Esophagus muscularis mucosa (tissue), 4 donors: ENCODE data around the gene PAQR4. TPM values are rescaled to one million over a fixed set of nuclear protein-coding genes. Genes with fewer than 3 reads are reported as not detected.

Experiments used
- DNase-seq: peaks from one replicate; pipeline ENCODE4 v3.0.0-alpha.2; 2017; ENCODE audit errors: extremely low spot score
- H3K27ac ChIP-seq, 4 donors: fragments of 200-600 bp; sonication (generic); replicated peaks in 1 of 4; 1 replicate in 3 of 4; 2 replicates in 1 of 4; pipeline ENCODE4 v1.5.1; 2016 to 2019; ENCODE audit warnings: mild to moderate bottlenecking in 1 of 4
- H3K27me3 ChIP-seq, 4 donors: fragments of 200-600 bp; sonication (generic); one replicate each; pipeline versions ENCODE4 v1.5.1 to v1.6.0; 2016 to 2019
- H3K36me3 ChIP-seq, 4 donors: fragments of 200-600 bp; sonication (generic); one replicate each; pipeline ENCODE4 v1.5.1; 2016 to 2019
- H3K4me1 ChIP-seq, 4 donors: fragments of 200-600 bp; sonication (generic); one replicate each; pipeline ENCODE4 v1.5.1; 2016 to 2019
- H3K4me3 ChIP-seq, 4 donors: fragments of 200-600 bp; sonication (generic); 1 replicate in 2 of 4; 2 replicates in 2 of 4; pipeline ENCODE4 v1.5.1; 2016 to 2019; ENCODE audit warnings: mild to moderate bottlenecking in 4 of 4, moderate library complexity in 1 of 4
- H3K9me3 ChIP-seq, 4 donors: fragments of 200-600 bp; sonication (generic); 1 replicate in 3 of 4; 2 replicates in 1 of 4; pipeline ENCODE4 v1.5.1; 2016 to 2019
- CTCF ChIP-seq, 3 experiments: fragments of 200-600 bp in 2 of 3; fragments of 450-650 bp in 1 of 3; sonication (generic) in 2 of 3; IDR thresholded peaks; one replicate each; pipeline ENCODE4 v1.5.1; 2017 to 2019; ENCODE audit warnings: antibody characterized with exemption in 3 of 3, mild to moderate bottlenecking in 2 of 3, moderate library complexity in 1 of 3
- EP300 ChIP-seq: sonication (generic); formaldehyde crosslinking; IDR thresholded peaks from one replicate; pipeline ENCODE4 v1.6.1; 2017; ENCODE audit warnings: antibody characterized with exemption
- POLR2A ChIP-seq: fragments of 450-650 bp; IDR thresholded peaks from one replicate; pipeline ENCODE4 v1.6.1; 2017; ENCODE audit warnings: antibody characterized with exemption, moderate library complexity, mild to moderate bottlenecking, low read depth
- POLR2AphosphoS5 ChIP-seq, 2 donors: sonication (generic); formaldehyde crosslinking; IDR thresholded peaks; one replicate each; pipeline ENCODE4 v1.6.1; 2017; ENCODE audit warnings: antibody characterized with exemption in 2 of 2
- WGBS: methylation state at CpG from one replicate; pipeline ENCODE4 v1.1.5; 2018; 5-methylcytosine and 5-hydroxymethylcytosine counted together
- intact Hi-C: fragments of 100-400 bp; cut with DNase I; formaldehyde crosslinking; loops from one replicate; pipeline ENCODE4 v1.15.1; 2023
- total RNA-seq, 4 donors: library from RNA; depleted of rRNA; stranded (reverse); fragments of >200 nt; gene quantifications; one replicate each; pipeline versions ENCODE4 v1.1.0 to v1.2.1, GENCODE V29; 2016

The PAQR4 gene
- total RNA-seq, 4 donors from 2014 or later: 2.2 to 7.5 (median 4.7) TPM

- Histone ChIP-seq H3K4me1 (peaks cover 0 to 4% (median 0%) of the 10 kb centered on the region in 4 donors), H3K9me3 (no peaks in the 10 kb centered on the region), H3K36me3 (no peaks in the 10 kb centered on the region), H3K27ac (no peak overlapping the region), H3K27me3 (peaks cover 0 to 85% (median 24%) of the 10 kb centered on the region in 4 donors), H3K4me3 (no peak overlapping the region)
- WGBS: 23% methylated on average over 13 of the region's 19 CpGs
- TF ChIP-seq POLR2AphosphoS5 (IDR thresholded peaks at IDR 0.05) (no peak), CTCF (IDR thresholded peaks at IDR 0.05) (no peak)
- intact Hi-C loops: no loop called here
- no peak for DNase-seq
These were observed 43.1 kb downstream of the PAQR4 start for GRCh38 chr16:3012246-3012645.

GRCh38 chr16:3012828-3013420 lies 43.8 kb downstream of the PAQR4 start, which contains the start of gene CLDN9:
TSS of gene CLDN9 (plus strand) at chr16:3012923. CDS start at chr16:3013363, 440 bp downstream.
- TF ChIP-seq EP300 (no peak), POLR2A (no peak), CTCF (IDR thresholded peaks at IDR 0.05) (no peak), POLR2AphosphoS5 (IDR thresholded peaks at IDR 0.05) (no peak)
- intact Hi-C loops: no loop called here

GRCh38 chr16:3013491-3013951 lies 44.4 kb downstream of the PAQR4 start:
- intact Hi-C loops: no loop called here
- TF ChIP-seq EP300 (no peak), CTCF (IDR thresholded peaks at IDR 0.05) (no peak), POLR2AphosphoS5 (IDR thresholded peaks at IDR 0.05) (no peak), POLR2A (no peak)
- H3K4me3 ChIP-seq: no peak overlapping the region
- WGBS: 54% methylated on average over 13 of the region's 27 CpGs
- H3K9me3 ChIP-seq: no peaks in the 10 kb centered on the region
- no peak for DNase-seq
- H3K36me3 ChIP-seq: no peaks in the 10 kb centered on the region
- no peak overlapping the region for H3K27ac ChIP-seq
- H3K4me1 ChIP-seq: peaks cover 4 to 10% (median 9%) of the 10 kb centered on the region in 4 donors
- peaks cover 0 to 85% (median 35%) of the 10 kb centered on the region in 4 donors for H3K27me3 ChIP-seq

More at GRCh38 chr16:3012828-3013420, 43.8 kb downstream of the PAQR4 start, which contains the start of gene CLDN9:
- no peak within 1 kb of the TSS for H3K27ac ChIP-seq
- H3K27me3 ChIP-seq: peaks cover 0 to 85% (median 31%) of the 10 kb centered on the region in 4 donors
- WGBS: 57% methylated on average over 18 of the region's 27 CpGs
- H3K4me1 ChIP-seq: peaks cover 1 to 7% (median 4%) of the 10 kb centered on the region in 4 donors
- no peaks in the 10 kb centered on the region for H3K36me3 ChIP-seq
- no peaks in the 10 kb centered on the region for H3K9me3 ChIP-seq
- no peak within 1 kb of the TSS for H3K4me3 ChIP-seq
- no peak for DNase-seq

- TF ChIP-seq CTCF (IDR thresholded peaks at IDR 0.05) (no peak), POLR2AphosphoS5 (IDR thresholded peaks at IDR 0.05) (no peak), POLR2A (no peak), EP300 (no peak)
- 57% methylated on average over 6 of the region's 12 CpGs for WGBS
- H3K9me3 ChIP-seq: no peaks in the 10 kb centered on the region
- H3K36me3 ChIP-seq: no peaks in the 10 kb centered on the region
- H3K4me1 ChIP-seq: peaks cover 4 to 10% (median 9%) of the 10 kb centered on the region in 4 donors
- no peak overlapping the region for H3K27ac ChIP-seq
- H3K4me3 ChIP-seq: no peak overlapping the region
- peaks cover 0 to 85% (median 36%) of the 10 kb centered on the region in 4 donors for H3K27me3 ChIP-seq
- intact Hi-C loops: no loop called here
- no peak for DNase-seq
These were observed 45.0 kb downstream of the PAQR4 start for GRCh38 chr16:3013998-3014690.
